GM13977 (cell line): ENCODE results near the gene ADARB1.

Experiments
- DNase-seq: peaks from one replicate; pipeline ENCODE4 v3.0.0; 2012; ENCODE audit warnings: low spot score
- in situ Hi-C: fragments of 300-500 bp; cut with MboI; formaldehyde crosslinking; loops from one replicate; pipeline ENCODE4 v1.12.0; 2022; ENCODE audit warnings: low sequenced_read_pairs, low pct_unique_long_range_greater_than_20kb, mixed read lengths, inconsistent platforms; ENCODE audit not compliant: unreplicated experiment
- TF ChIP-seq, protein P1 (sequence below): IDR thresholded peaks from 2 replicates; pipeline ENCODE4 v1.5.1; 2012; ENCODE audit warnings: mild to moderate bottlenecking, control low read depth; ENCODE audit not compliant: insufficient read depth; ENCODE audit errors: extremely low read depth, missing control alignments

The ADARB1 gene

GRCh38 chr21:45122432-45123132, 48.2 kb downstream of the ADARB1 start:
- DNase-seq = no peak
- in situ Hi-C loops = loop anchor here (25.0 kb wide), 1 partner anchor 335 kb away; no protein-coding TSS in a partner anchor
- TF ChIP-seq, protein P1, sequence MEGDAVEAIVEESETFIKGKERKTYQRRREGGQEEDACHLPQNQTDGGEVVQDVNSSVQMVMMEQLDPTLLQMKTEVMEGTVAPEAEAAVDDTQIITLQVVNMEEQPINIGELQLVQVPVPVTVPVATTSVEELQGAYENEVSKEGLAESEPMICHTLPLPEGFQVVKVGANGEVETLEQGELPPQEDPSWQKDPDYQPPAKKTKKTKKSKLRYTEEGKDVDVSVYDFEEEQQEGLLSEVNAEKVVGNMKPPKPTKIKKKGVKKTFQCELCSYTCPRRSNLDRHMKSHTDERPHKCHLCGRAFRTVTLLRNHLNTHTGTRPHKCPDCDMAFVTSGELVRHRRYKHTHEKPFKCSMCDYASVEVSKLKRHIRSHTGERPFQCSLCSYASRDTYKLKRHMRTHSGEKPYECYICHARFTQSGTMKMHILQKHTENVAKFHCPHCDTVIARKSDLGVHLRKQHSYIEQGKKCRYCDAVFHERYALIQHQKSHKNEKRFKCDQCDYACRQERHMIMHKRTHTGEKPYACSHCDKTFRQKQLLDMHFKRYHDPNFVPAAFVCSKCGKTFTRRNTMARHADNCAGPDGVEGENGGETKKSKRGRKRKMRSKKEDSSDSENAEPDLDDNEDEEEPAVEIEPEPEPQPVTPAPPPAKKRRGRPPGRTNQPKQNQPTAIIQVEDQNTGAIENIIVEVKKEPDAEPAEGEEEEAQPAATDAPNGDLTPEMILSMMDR = no peak

DNA sequence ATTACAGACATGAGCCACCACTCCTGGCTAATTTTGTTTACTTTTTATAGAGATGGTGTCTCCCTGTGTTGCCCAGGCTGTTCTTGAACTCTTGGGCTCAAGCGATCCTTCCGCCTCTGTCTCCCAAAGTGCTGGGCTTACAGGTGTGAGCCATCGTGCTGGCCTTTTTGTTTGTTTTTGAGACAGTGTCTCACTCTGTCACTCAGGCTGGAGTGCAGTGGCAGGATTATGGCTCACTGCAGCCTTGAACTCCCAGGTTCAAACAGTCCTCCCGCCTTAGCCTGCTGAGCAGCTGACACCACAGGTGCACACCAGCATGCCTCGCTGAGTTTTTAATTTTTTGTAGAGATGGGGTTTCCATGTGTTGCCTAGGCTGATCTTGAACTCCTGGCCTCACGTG, 49.1 kb downstream of the ADARB1 start:
- in situ Hi-C loops = loop anchor here (25.0 kb wide), 1 partner anchor 336 kb away; no protein-coding TSS in a partner anchor
- DNase-seq = no peak
- TF ChIP-seq, protein P1 = no peak

DNA sequence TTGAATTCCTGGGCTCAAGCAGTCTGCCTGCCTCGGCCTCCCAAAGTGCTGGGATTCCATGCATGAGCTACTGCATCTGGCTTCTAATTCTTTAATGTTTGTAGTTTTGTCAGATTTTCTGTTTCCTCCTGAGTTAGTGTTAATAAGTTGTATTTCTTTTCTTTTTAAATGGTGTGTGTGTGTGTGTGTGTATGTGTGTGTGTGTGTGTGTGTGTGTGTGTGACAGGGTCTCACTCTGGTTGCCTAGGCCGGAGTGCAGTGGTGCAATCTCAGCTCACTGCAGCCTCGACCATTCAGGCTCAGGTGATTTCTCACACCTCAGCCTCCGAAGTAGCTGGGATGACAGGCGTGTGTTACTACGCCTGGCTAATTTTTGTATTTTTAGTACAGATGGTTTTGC, 50.2 kb downstream of the ADARB1 start:
- no peak for DNase-seq
- TF ChIP-seq, protein P1 = no peak
- in situ Hi-C loops = loop anchor here (25.0 kb wide), 1 partner anchor 337 kb away; no protein-coding TSS in a partner anchor

DNA sequence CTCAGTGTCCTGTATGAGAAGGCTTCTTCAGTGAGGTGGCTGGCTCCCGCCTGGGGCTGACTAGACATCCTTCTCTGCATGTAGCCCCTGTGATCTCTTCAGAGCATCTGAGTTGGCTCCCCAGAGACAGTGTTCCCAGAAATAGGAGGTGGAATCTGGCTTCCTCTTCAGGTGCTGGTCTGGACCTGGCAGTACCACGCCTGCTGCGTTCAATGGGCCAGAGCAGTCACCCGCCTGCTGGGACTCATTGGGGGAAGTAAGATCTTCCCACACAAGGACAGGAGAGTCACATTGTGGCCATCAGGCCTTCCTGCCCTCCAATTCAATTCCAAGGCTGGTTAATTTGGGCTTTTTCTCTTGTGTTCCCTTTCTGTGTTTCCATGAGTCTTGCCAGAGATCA, 51.0 kb downstream of the ADARB1 start:
- in situ Hi-C loops = loop anchor here (25.0 kb wide), 1 partner anchor 712 kb away; no protein-coding TSS in a partner anchor

GRCh38 chr21:45126204-45126626, 51.8 kb downstream of the ADARB1 start:
- DNase-seq = no peak
- TF ChIP-seq, protein P1 = no peak
- in situ Hi-C loops = loop anchor here (25.0 kb wide), 1 partner anchor 711 kb away; no protein-coding TSS in a partner anchor

More for the DNA sequence above, 51.0 kb downstream of the ADARB1 start:
- TF ChIP-seq, protein P1 = no peak
- DNase-seq = no peak

DNA sequence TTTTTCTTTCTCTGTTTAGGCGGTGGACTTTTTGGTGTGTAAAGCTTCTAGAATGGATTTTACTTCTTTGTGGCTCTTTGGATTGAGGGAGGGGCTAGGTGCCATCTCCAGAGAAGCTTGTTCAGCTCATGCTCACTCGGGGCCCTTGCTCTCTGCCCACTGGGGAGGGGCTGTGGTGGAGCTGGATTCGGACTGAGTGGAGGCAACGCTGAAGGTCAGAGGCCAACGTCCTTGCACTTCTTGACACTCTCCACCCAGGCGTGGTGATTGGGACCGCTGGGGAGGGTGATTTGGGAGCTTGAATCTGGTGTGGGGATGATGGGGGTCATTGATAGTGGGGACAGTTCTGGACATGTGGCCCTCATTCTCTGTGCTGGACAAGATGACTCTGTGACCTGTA, 52.6 kb downstream of the ADARB1 start:
- DNase-seq = no peak
- in situ Hi-C loops = loop anchor here (25.0 kb wide), 1 partner anchor 710 kb away; no protein-coding TSS in a partner anchor
- TF ChIP-seq, protein P1 = no peak
